IPS-11a (cell line): ENCODE measurements around the gene NLN.
"Not testable (repeated sequence)": the region's sequence is repeated elsewhere in the genome, so short reads cannot be mapped to it uniquely, and the experiment has no call there.

ENCODE experiments used
- H3K4me3 ChIP-seq: one replicate; pipeline ENCODE4 v1.5.1; 2013; ENCODE audit warnings: low read depth, low read length, control low read depth

NLN gene

DNA sequence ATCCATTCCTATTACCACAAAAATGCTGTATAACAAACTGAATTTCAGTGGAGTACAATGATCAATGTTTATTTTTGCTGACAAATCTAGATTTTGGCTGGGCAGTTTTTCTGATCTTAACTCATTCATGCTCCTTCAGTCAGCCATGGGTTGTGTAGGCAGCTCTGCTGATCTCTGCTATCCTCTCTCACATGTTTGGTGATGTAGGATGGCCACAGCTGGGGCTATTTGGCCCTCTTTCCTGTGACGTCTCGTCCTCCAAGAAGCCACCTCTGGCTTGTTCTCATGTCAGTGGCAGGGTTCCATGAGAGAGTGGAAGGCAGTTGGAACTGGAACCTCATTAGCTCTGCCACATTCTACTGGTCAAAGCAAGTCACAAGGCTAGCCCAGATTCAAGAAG, 8.9 kb downstream of the NLN start:
- no peak overlapping the region for H3K4me3 ChIP-seq

DNA sequence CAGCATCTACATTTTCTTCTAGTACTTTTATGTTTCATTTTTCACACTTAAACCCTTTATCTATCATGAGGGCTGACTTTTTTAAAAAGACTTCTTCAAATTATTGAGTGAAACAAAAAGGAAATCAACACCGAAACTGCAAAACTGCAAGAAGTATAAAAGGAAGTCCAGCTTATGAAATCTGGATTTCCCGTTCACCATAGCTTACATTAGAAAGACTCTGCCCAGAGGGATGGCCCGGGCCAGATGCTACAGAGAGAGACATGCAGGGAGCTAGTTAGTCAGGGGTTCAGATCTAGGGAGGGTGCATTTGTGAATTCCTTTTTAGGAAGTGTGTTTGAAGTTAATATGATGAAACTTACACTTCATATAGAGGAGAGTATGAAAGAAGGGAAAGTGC, 10.0 kb downstream of the NLN start:
- H3K4me3 ChIP-seq: not testable (repeated sequence)

DNA sequence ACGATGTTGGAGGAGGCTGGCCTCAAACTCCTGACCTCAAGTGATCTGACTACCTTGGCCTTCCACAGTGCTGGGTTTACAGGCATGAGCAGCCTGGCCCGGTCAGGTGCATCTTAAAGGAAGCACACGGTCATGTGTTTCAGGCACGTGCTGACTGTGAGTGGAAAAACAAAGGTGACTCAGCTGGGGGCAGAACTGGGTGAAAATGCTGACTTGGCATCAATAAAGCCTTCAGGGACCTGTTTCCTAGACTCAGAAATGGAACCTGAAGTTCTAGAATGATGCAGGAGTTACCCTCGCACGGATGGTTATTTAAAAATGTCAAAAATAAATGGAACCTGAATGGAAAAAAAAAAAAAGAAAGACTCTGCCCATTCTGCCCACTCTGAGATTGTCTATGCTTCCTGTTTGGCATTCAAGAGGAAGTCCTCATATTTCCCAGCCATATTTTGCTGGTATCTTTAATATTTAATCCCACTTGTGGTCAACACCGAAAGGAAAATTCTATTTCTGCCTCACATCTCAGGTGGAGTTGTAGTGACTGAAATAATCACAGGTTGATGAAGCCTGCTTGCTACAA, 12.3 kb downstream of the NLN start:
- not testable (repeated sequence) for H3K4me3 ChIP-seq

DNA sequence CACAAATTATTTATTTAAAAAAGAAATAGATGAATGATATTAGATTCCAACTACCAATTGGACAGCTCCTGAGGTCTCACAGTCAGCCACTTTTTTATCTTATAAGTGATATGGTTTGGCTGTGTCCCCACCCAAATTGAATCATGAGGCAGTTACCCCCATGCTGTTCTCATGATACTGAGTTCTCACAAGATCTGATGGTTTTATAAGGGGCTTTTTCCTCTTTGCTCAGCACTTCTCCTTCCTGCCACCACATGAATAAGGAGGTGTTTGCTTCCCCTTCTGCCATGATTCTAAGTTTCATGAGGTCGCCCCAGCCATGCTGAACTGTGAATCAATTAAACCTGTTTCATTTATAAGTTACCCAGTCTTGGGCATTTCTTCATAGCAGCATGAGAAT, 12.9 kb downstream of the NLN start:
- H3K4me3 ChIP-seq: no peak overlapping the region

DNA sequence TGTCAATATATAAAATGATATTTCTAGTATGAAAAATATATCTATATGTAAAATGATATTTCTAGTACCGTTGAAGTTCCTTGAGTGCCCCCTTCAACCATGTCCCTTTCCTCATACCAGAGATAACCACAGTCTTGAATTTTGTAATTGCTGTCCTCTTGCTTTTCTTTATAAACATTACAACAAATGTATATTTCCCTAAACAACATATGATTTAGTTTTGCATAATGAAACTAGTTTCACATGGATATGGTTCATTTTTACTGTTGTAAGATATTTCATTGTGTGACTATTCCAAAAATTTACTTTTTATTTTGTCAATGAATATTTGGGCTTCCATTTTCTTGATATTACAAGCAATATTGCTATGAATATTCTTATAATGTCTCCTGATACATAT, 14.0 kb downstream of the NLN start:
- no peak overlapping the region for H3K4me3 ChIP-seq

DNA sequence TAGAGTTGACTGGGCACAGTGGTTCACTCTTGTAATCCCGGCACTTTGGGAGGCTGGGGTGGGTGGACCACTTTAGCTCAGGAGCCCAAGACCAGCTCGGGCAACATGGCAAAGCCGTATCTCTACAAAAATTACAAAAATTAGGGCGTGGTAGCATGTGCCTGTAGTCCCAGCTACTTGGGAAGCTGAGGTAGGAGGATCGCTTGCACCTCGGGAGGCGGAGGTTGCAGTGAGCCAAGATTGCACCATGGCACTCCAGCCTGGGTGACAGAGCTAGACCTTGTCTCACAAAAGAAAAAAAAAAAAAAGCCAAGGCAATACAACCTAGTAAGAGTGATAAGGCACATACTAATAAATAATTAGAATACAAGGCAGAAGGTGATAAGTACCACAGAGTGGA, 15.8 kb downstream of the NLN start:
- H3K4me3 ChIP-seq: no peak overlapping the region

DNA sequence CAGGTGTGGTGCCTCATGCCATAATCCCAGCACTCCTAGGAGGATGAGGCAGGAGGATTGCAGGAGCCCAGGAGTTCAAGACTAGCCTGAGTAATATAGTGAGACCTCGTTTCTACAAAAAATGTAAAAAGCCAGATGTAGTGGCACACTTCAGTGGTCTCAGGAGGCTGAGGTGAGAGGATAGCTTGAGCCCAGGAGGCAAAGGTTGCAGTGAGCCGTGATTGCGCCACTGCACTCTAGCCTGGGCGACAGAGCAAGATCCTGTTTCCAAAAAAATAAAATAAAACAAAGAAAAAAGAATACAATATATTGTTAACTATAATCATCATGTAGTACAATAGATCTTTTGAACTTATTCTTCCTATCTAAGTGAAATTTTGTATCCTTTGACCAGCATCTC, 16.3 kb downstream of the NLN start:
- no peak overlapping the region for H3K4me3 ChIP-seq

DNA sequence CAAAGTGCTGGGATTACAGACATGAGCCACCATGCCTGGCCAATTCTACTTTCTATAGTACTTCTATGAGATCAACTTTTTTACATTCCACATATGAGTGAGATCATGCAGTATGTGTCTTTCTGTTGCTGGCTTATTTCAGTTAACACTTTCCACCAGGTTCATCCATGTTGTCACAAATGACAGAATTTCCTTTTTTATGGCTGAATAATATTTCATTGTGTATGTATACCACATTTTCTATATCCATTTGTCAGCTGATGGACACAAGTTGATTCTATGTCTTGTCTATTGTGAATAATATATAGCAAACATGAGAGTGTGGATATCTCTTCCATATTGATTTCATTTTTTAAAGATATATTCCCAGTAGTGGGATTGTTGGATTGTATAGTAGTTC, 17.2 kb downstream of the NLN start:
- no peak overlapping the region for H3K4me3 ChIP-seq

DNA sequence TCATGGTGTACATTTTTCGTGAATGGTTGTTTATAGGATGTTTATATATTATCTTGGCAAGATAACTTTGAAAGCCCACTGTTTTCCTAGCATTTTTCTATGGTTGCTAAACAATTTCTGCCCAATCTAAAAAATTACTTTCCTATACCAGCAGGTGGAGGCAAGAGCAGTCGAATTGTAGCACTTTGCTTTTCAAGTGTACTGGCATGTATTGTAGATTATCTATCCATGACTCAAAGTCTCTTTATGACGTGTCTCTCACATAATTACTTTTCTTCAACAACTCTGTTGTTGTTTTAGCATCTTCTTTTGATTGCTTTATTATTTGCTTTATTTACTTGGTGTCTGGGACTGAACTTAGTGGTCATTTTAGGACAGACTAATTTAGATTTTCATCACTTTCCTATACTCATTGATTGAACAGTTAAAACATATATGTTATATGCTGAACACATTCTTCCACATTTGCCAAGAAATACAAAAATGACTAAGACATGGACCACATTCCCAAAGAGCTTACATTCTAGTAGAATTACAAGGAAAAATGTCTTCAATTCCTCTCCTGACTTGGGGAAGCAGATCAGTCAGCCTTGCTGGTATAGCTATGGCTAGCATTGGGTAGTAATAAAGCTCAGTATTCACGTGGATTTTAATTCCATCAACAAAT, 20.7 kb downstream of the NLN start:
- H3K4me3 ChIP-seq: no peak overlapping the region

DNA sequence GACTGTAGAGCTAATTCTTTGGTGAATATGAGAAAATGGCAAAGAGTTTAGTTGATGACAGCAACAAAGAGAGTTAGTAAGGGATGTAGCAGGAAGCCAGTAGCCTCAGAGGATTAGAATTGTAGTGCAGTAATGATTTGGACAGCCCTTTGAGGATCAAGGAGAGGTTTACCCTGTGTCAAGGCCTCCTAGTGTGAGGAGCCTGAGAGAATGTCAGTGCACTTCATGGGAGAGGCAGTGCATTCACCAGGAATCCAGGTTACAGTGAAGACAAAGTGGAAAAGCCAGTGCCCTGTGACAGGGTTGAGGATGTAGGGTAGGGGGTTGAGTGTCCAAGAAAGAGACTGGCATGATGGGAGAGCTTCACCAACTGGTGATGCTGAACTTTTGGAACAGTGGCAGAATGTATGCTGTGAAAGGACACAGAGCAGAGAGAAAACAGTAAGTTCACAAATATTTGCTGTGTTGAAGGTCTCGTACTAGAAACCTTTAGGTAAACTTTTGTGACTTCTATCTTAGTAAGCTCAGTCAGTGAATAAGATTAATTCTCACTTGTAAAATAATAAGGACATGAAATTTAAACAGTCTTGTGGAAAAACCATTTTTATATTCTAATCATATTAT, 27.3 kb downstream of the NLN start:
- no peak overlapping the region for H3K4me3 ChIP-seq

DNA sequence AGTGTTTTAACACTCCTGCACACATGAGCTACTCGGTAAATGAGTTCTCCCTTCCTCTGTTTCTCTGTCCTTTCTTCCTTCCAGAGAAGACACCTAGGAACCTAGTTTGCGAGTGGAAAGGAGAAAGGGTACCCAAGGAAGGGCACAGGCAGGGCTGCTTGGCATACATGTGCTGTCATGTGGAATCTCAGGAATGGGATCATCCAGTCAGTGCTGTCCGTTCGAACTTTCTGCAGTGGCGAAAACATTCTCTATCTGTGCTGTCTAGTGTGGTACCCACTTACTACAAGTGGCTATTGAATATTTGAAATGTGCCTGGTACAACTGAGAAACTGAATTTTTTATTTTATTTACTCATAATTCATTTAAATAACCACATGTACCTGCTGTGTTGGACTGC, 28.0 kb downstream of the NLN start:
- H3K4me3 ChIP-seq: no peak overlapping the region

DNA sequence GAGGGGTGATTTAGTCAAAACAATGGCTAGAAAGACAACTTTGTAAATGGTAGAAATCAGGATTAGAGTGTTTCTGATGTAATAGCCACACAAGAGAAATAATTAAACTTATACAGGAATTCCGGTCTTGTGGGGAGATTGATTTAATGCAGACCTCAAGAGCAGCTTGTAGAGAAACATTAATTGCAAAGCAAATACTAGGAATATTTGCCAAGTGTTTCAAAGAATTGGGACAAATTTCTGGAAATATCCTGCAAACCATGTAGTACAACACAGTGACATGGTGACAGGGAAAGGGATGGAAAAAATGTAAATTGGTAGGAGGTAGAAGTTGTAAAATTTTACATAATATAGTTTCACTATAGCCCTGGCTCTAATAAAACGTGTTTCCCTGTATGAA, 28.9 kb downstream of the NLN start:
- H3K4me3 ChIP-seq: no peak overlapping the region

DNA sequence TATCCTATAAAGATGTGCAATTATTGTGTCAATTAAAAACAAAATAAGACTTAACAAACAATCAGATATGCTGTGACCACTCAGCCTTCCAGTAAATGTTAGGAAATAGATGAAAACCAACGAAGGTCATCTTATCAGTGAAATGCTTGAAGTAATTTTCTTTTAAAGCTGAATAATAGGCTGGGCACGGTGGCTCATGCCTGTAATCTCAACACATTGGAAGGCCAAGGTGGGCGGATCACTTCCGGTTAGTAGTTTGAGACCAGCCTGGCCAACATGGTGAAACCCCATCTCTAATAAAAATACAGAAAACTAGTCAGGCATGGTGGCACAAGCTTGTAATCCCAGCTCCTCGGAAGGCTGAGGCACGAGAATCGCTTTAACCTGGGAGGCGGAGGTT, 31.2 kb downstream of the NLN start:
- H3K4me3 ChIP-seq: no peak overlapping the region

DNA sequence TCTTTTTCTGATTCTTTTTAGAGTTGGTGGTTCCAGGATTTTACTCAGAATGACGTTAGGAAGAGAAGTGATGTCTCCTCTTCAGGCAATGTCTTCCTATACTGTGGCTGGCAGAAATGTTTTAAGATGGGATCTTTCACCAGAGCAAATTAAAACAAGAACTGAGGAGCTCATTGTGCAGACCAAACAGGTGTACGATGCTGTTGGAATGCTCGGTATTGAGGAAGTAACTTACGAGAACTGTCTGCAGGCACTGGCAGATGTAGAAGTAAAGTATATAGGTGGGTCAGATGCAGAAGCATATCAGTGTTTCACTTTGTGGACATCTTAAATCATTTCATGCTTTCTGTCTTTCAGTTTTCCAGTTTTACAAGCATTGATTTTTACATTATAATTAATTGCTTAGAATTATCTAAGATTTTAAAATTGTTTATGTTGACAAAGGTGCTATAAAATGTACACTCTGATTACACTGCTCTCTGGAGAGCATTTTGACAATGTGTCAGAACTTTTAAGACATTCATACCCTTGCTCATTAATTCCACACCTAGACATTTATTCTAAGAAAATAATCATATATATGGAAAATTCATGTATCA, 36.6 kb downstream of the NLN start:
- no peak overlapping the region for H3K4me3 ChIP-seq

DNA sequence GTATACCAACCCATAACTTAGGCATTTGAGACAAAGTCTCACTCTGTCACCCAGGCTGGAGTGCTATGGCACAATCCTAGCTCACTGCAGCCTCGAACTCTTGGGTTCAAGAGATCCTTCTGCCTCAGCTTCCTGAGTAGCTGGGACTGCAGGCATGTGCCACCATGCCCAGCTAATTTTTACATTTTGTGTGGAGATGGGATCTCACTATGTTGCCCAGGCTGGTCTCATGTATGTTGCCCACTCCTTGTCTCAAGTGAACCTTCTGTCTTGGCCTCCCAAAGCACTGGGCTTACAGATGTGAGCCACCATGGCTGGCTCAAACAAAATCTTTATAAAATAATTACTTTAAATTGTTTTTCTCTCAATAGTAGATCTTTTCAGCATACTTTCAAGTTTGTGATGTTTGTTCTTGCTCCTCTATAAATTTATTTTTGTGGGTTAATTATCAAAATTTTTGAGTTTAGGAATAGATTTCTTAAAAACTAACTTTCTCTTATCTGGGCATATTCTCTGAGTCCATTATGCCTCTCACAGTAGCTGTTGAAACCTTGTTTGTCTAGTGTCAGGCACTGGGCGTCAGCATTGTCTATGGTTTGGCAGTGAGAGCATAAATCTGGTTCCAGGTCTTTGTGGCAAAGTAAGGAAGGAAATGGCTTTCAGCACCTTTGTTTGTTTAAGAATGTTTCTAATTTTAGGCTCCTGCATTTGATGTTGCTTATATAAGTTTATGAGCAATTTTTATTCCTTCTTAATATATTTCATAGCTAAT, 38.7 kb downstream of the NLN start:
- no peak overlapping the region for H3K4me3 ChIP-seq

DNA sequence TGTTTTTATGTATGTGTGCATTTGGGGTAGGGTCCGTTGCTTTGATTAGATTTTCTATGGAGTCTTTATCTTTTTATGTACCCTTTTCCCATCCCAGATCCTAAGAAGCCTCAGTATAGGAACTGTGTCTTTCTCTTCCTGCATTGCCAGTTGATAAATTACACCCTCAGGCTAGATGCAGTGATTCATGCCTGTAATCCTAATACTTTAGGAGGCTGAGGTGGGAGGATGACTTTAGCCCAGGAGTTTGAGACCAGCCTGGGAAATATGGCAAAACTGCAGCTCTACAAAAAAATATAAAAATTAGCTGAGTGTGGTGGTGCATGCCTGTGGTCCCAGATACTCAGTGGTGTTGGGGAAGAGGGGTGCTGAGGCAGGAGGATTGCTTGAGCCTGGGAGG, 40.2 kb downstream of the NLN start:
- no peak overlapping the region for H3K4me3 ChIP-seq

DNA sequence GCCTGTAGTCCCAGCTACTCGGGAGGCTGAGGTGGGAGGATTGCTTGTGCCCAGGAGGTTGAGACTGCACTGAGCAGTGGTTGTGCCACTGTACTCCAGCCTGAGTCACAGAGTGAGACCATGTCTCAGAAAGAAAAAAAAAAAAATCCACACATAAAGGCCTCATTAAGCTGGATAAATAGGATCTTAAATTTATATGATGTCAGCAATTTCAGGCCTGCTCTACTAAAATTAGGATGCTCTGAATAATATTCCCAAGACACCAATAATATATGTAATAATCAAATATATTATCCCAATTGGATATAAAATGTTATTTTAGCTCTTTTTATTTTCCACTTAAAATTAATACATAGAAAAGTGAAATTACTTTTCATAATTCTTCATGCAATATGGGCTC, 43.6 kb downstream of the NLN start:
- no peak overlapping the region for H3K4me3 ChIP-seq

DNA sequence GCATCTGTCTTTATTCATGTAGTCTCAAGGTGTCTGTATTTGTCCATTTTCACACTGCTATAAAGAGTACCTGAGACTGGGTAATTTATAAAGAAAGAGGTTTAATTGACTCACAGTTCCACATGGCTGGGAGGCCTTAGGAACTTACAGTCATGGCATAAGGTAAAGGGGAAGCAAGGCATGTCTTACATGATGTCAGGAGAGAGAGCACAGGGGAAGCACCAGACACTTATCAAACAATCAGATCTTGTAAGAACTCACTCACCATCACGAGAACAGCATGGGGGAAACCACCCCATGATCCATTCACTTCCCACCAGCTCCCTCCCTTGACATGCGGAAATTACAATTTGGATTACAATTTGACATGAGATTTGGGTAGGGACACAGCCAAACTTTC, 44.2 kb downstream of the NLN start:
- H3K4me3 ChIP-seq: no peak overlapping the region

DNA sequence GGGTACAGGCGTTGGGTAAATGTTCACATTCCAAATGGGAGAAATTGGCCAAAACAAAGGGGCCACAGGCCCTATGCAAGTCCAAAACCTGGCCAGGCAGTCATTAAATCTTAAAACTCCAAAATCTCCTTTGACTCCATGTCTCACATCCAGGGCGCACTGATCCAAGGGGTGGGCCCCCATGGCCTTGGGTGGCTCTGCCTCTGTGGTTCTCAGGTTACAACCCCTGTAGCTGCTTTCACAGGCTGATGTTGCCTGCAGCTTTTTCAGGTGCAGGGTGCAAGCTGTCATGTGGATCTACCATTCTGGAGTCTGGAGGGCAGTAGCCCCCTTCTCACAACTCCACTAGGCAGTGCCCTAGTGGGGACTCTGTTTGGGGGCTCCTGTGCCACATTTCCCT, 44.8 kb downstream of the NLN start:
- no peak overlapping the region for H3K4me3 ChIP-seq

DNA sequence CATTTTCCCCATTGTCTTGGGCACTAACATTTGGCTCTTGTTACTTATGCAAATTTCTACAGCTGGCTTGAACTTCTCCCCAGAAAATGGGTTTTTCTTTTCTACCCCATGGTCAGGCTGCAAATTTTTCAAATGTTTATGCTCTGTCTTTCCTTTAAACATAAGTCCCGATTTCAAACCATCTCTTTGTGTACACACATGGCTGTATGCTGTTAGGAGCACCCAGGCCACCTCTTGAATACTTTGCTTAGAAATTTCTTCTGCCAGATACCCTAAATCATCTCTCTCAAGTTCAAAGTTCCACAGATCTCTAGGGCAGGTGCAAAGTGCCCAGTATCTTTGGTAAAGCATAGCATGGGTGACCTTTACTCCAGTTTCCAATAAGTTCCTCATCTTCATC, 45.6 kb downstream of the NLN start:
- H3K4me3 ChIP-seq: no peak overlapping the region

DNA sequence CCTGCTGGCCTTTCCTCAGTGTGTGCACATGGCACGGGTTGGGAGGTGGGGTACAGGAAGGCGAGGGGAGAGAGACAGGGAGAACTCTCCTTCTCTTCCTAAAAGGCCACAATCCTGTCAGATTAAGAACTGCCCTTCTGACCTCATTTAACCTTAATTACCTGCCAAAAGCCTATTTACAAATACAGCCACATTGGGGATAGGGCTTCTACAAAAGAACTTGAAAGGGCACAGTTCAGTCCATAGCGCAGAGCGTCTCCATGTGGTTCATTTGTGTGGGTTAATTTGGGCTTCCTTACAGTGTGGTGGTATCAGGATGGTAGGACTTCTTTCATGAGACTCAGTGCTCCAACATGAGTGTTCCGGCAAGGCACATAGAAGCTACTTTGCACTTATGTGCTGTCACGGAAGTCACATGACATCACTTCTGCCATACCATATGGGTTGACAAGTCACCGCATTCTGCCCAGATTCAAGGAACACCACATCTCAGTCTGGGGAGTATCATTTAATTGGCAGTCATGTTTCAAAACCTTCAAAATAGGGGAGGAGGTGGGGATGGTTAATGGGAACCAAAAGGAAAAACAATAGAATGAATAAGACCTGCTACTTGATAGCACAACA, 46.8 kb downstream of the NLN start:
- H3K4me3 ChIP-seq: no peak overlapping the region
